Fibroblast of lung (primary cell): ENCODE data around the gene STRIP2. TPM values are rescaled to one million over a fixed set of nuclear protein-coding genes. Genes with fewer than 3 reads are reported as not detected.

Source experiments
- DNase-seq, 2 donors: peaks; one replicate each; pipeline versions ENCODE4 v3.0.0 to v3.0.0-alpha.2; 2010; ENCODE audit warnings: low read depth in 2 of 2
- H2AFZ ChIP-seq: 2 replicates; pipeline ENCODE4 v1.5.1; 2012; ENCODE audit warnings: low read length, control low read depth, inconsistent platforms
- H3K27ac ChIP-seq: 2 replicates; pipeline ENCODE4 v1.5.1; 2011; ENCODE audit warnings: low read length, control low read depth; ENCODE audit not compliant: insufficient read depth
- H3K27me3 ChIP-seq: 2 replicates; pipeline ENCODE4 v1.5.1; 2011; ENCODE audit warnings: mild to moderate bottlenecking, low read length; ENCODE audit not compliant: control insufficient read depth, insufficient read depth
- H3K36me3 ChIP-seq: 2 replicates; pipeline ENCODE4 v1.5.1; 2011; ENCODE audit warnings: low read length; ENCODE audit not compliant: control insufficient read depth, insufficient read depth
- H3K4me1 ChIP-seq: 2 replicates; pipeline ENCODE4 v1.5.1; 2011; ENCODE audit warnings: low read length; ENCODE audit not compliant: control insufficient read depth, insufficient read depth; ENCODE audit errors: extremely low read depth
- H3K4me2 ChIP-seq: 2 replicates; pipeline ENCODE4 v1.5.1; 2011; ENCODE audit warnings: low read length, control low read depth; ENCODE audit not compliant: insufficient read depth; ENCODE audit errors: extremely low read depth
- H3K4me3 ChIP-seq, 4 experiments: fragments of 200-600 bp in 1 of 4; sonication (generic) in 1 of 4; replicated peaks in 1 of 4; 2 replicates each; pipeline ENCODE4 v1.5.1; 2011 to 2016; ENCODE audit warnings: low read length in 4 of 4, low read depth in 3 of 4, mild to moderate bottlenecking in 3 of 4, control low read depth in 2 of 4, inconsistent platforms in 1 of 4, mixed read lengths in 1 of 4; ENCODE audit not compliant: insufficient read depth in 1 of 4; ENCODE audit errors: control extremely low read depth in 1 of 4
- H3K79me2 ChIP-seq: 2 replicates; pipeline ENCODE4 v1.5.1; 2012; ENCODE audit warnings: mild to moderate bottlenecking, low read length, inconsistent platforms; ENCODE audit not compliant: control insufficient read depth, insufficient read depth
- H3K9ac ChIP-seq: 2 replicates; pipeline ENCODE4 v1.5.1; 2011; ENCODE audit warnings: mild to moderate bottlenecking, low read length, control low read depth; ENCODE audit not compliant: insufficient read depth
- H3K9me3 ChIP-seq: 2 replicates; pipeline ENCODE4 v1.5.1; 2012; ENCODE audit warnings: low read depth, low read length; ENCODE audit not compliant: control insufficient read depth, insufficient read depth
- H4K20me1 ChIP-seq: 2 replicates; pipeline ENCODE4 v1.5.1; 2011; ENCODE audit warnings: low read length; ENCODE audit not compliant: control insufficient read depth, insufficient read depth; ENCODE audit errors: extremely low read depth
- EZH2 ChIP-seq: IDR thresholded peaks from 2 replicates; pipeline ENCODE4 v1.5.1; 2012; ENCODE audit warnings: low read length, control low read depth, mild to moderate bottlenecking; ENCODE audit errors: missing control alignments
- polyA plus RNA-seq, 2 donors: library from polyadenylated mRNA; depleted of rRNA in 1 of 2; stranded (reverse) in 1 of 2; unstranded in 1 of 2; fragments of >200 nt; gene quantifications; 2 replicates each; pipeline ENCODE4 v1.2.1, GENCODE V29; 2011 to 2012; ENCODE audit warnings: missing spikeins in 1 of 2
- total RNA-seq: library from RNA; depleted of rRNA; stranded (reverse); fragments of >200 nt; gene quantifications from 2 replicates; pipeline ENCODE4 v1.2.1, GENCODE V29; 2014
- TF ChIP-seq, protein P1 (sequence below), 2 donors: IDR thresholded peaks in 1 of 2; conservative IDR thresholded peaks in 1 of 2; 1 replicate in 1 of 2; 2 replicates in 1 of 2; pipeline ENCODE4 v1.5.1; 2011 to 2012; ENCODE audit warnings: low read length in 2 of 2, control low read depth in 1 of 2, inconsistent platforms in 1 of 2, low read depth in 1 of 2, mild to moderate bottlenecking in 1 of 2

STRIP2 gene
- total and polyA plus RNA-seq, 2 donors (not counting 1 experiment from before 2014, with no cell fraction given), result 1.9 to 10.9 TPM

DNA sequence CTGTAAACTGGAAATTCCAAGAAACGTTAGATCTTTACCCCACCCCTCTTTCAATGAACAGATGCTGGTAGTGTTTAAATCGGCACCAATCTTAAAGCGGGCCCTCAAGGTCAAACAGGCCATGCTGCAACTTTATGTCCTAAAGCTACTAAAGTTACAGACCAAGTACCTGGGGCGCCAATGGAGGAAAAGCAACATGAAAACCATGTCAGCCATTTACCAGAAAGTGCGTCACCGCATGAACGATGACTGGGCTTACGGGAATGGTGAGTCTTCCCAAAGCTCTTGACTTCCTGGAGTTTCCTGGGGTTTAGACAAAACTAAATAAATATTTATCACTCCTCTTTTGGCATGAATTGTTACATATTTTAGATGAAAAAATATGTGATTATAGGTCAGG lies 48.5 kb downstream of the STRIP2 start:
- no peak overlapping the region for H3K4me2 ChIP-seq
- H3K4me1 ChIP-seq, result no peaks in the 10 kb centered on the region
- TF ChIP-seq EZH2, result no peak
- TF ChIP-seq, protein P1, sequence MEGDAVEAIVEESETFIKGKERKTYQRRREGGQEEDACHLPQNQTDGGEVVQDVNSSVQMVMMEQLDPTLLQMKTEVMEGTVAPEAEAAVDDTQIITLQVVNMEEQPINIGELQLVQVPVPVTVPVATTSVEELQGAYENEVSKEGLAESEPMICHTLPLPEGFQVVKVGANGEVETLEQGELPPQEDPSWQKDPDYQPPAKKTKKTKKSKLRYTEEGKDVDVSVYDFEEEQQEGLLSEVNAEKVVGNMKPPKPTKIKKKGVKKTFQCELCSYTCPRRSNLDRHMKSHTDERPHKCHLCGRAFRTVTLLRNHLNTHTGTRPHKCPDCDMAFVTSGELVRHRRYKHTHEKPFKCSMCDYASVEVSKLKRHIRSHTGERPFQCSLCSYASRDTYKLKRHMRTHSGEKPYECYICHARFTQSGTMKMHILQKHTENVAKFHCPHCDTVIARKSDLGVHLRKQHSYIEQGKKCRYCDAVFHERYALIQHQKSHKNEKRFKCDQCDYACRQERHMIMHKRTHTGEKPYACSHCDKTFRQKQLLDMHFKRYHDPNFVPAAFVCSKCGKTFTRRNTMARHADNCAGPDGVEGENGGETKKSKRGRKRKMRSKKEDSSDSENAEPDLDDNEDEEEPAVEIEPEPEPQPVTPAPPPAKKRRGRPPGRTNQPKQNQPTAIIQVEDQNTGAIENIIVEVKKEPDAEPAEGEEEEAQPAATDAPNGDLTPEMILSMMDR (conservative IDR thresholded peaks at IDR 0.05 in 1 of 2, IDR thresholded peaks at IDR 0.05 in 1 of 2; ENCODE audit: low read depth in 1 of 2, low read length in 2 of 2), result no peak
- no peaks in the 10 kb centered on the region for H3K9me3 ChIP-seq
- no peak overlapping the region for H3K4me3 ChIP-seq
- no peaks in the 10 kb centered on the region for H3K36me3 ChIP-seq
- no peak overlapping the region for H3K27ac ChIP-seq
- no peak overlapping the region for H2AFZ ChIP-seq
- no peak for DNase-seq
- no peaks in the 10 kb centered on the region for H4K20me1 ChIP-seq
- H3K27me3 ChIP-seq, result no peaks in the 10 kb centered on the region
- H3K9ac ChIP-seq, result no peak overlapping the region
- no peaks in the 10 kb centered on the region for H3K79me2 ChIP-seq

DNA sequence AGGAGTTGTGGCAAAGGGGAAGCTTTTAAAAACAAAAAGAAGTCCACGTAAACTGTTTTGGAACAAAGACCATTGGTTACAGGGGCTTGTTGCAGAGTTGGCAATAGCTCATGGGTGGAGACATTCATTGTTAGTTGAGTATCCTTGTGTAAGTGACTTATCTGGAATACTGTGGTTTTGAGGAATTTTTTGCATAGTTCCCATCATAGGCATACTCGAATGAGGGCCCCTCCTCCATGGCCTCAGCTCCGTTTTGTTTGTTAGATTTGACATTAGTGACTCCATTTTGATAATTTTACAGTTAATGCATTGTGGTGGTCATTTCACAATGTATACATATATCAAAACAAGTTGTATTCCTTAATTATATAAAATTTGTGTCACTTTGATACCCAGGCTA lies 55.3 kb downstream of the STRIP2 start:
- Histone ChIP-seq H3K9ac (no peak overlapping the region), H3K4me1 (peaks cover 7% of the 10 kb centered on the region), H2AFZ (no peak overlapping the region), H3K27me3 (no peaks in the 10 kb centered on the region), H3K9me3 (no peaks in the 10 kb centered on the region), H3K4me2 (no peak overlapping the region), H3K36me3 (no peaks in the 10 kb centered on the region), H3K79me2 (no peaks in the 10 kb centered on the region), H3K4me3 (no peak overlapping the region), H3K27ac (peak overlapping the region; percentile 10), H4K20me1 (no peaks in the 10 kb centered on the region)
- DNase-seq, result peak; percentile 92 to 98
- TF ChIP-seq, protein P1 (conservative IDR thresholded peaks at IDR 0.05 in 1 of 2, IDR thresholded peaks at IDR 0.05 in 1 of 2; ENCODE audit: low read depth in 1 of 2, low read length in 2 of 2), result no peak
- TF ChIP-seq EZH2, result no peak

DNA sequence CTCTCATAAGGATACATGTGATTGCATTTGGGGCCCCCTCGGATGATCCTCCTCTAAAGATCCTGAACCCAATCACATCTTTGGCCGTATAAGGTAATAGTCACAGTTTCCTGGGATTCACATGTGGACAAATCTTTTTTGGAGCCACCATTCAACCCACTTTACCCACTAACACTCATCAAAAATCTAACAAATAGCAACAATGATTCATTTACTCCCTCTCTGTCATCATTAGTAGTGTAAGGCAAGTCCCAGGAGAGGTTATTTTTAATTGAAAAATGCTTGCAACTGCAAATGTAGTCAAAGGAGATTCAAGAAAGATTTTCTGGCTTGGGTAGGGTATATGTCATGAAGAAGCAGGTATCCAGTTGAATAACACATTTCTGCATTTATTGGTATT lies 58.2 kb downstream of the STRIP2 start:
- Histone ChIP-seq H3K36me3 (no peaks in the 10 kb centered on the region), H3K9me3 (no peaks in the 10 kb centered on the region), H3K4me3 (no peak overlapping the region), H3K79me2 (no peaks in the 10 kb centered on the region), H3K4me2 (no peak overlapping the region), H3K9ac (no peak overlapping the region), H3K27me3 (no peaks in the 10 kb centered on the region), H2AFZ (no peak overlapping the region), H3K4me1 (peaks cover 7% of the 10 kb centered on the region), H4K20me1 (no peaks in the 10 kb centered on the region), H3K27ac (no peak overlapping the region)
- TF ChIP-seq, protein P1 (conservative IDR thresholded peaks at IDR 0.05 in 1 of 2, IDR thresholded peaks at IDR 0.05 in 1 of 2; ENCODE audit: low read depth in 1 of 2, low read length in 2 of 2), result no peak
- TF ChIP-seq EZH2, result no peak
- no peak for DNase-seq
